GM11168 (cell line): ENCODE data around the gene B4GALT4.

Experiments
- in situ Hi-C: fragments of 300-500 bp; cut with MboI; formaldehyde crosslinking; loops from one replicate; pipeline ENCODE4 v1.12.0; 2022; ENCODE audit warnings: low sequenced_read_pairs; ENCODE audit not compliant: unreplicated experiment

Gene B4GALT4

GRCh38 chr3:119239206-119239820 lies 1.4 kb downstream of the B4GALT4 start:
- in situ Hi-C loops, result loop anchor here (5.0 kb wide), 2 partner anchors 92 to 352 kb away; partner anchors contain the start of gene TEX55

- in situ Hi-C loops, result loop anchor here (5.0 kb wide), 2 partner anchors 91 to 351 kb away; partner anchors contain the start of gene TEX55
These were observed 2.3 kb downstream of the B4GALT4 start for GRCh38 chr3:119238363-119238762.

GRCh38 chr3:119237299-119237698 lies 3.4 kb downstream of the B4GALT4 start:
- in situ Hi-C loops, result loop anchor here (5.0 kb wide), 2 partner anchors 90 to 350 kb away; partner anchors contain the start of gene TEX55

GRCh38 chr3:119236756-119237155 lies 3.9 kb downstream of the B4GALT4 start:
- in situ Hi-C loops, result loop anchor here (5.0 kb wide), 2 partner anchors 89 to 349 kb away; partner anchors contain the start of gene TEX55

GRCh38 chr3:119235151-119235550 lies 5.5 kb downstream of the B4GALT4 start:
- in situ Hi-C loops, result loop anchor here (5.0 kb wide), 2 partner anchors 88 to 348 kb away; partner anchors contain the start of gene TEX55

- in situ Hi-C loops, result loop anchor here (5.0 kb wide), 2 partner anchors 87 to 347 kb away; partner anchors contain the start of gene TEX55
These were observed 6.1 kb downstream of the B4GALT4 start for GRCh38 chr3:119234610-119235009.

- in situ Hi-C loops, result no loop called here
These were observed 9.9 kb downstream of the B4GALT4 start for GRCh38 chr3:119230745-119231144.

GRCh38 chr3:119230071-119230470 lies 10.6 kb downstream of the B4GALT4 start:
- in situ Hi-C loops, result no loop called here

- in situ Hi-C loops, result no loop called here
These were observed 11.5 kb downstream of the B4GALT4 start for GRCh38 chr3:119229190-119229589.

- in situ Hi-C loops, result no loop called here
These were observed 12.1 kb downstream of the B4GALT4 start for GRCh38 chr3:119228373-119229145.

GRCh38 chr3:119227070-119227850 lies 13.4 kb downstream of the B4GALT4 start:
- in situ Hi-C loops, result no loop called here

- in situ Hi-C loops, result no loop called here
These were observed 15.6 kb downstream of the B4GALT4 start for GRCh38 chr3:119225121-119225520.

GRCh38 chr3:119223511-119223910 lies 17.2 kb downstream of the B4GALT4 start:
- in situ Hi-C loops, result no loop called here

- in situ Hi-C loops, result no loop called here
These were observed 18.3 kb downstream of the B4GALT4 start for GRCh38 chr3:119222391-119222790.

- in situ Hi-C loops, result no loop called here
These were observed 18.8 kb downstream of the B4GALT4 start for GRCh38 chr3:119221779-119222320.

- in situ Hi-C loops, result no loop called here
These were observed 19.6 kb downstream of the B4GALT4 start for GRCh38 chr3:119220970-119221667.

- in situ Hi-C loops, result no loop called here
These were observed 20.5 kb downstream of the B4GALT4 start for GRCh38 chr3:119220198-119220597.

- in situ Hi-C loops, result no loop called here
These were observed 21.6 kb downstream of the B4GALT4 start for GRCh38 chr3:119219069-119219468.

- in situ Hi-C loops, result no loop called here
These were observed 28.9 kb downstream of the B4GALT4 start for GRCh38 chr3:119211803-119212202.

GRCh38 chr3:119211193-119211592 lies 29.5 kb downstream of the B4GALT4 start:
- in situ Hi-C loops, result no loop called here
